ENCODE measurements around the gene ARL8A. TPM values are rescaled to one million over a fixed set of nuclear protein-coding genes. Genes with fewer than 3 reads are reported as not detected.

ARL8A gene
- total and polyA plus RNA-seq, 2 donors (not counting 1 experiment from before 2014, with no cell fraction given) = 18.7 to 35.8 TPM

Other genes starting within 250 kb of the ARL8A start
- gene LMOD1, start 198.2 kb downstream of the ARL8A start, total RNA-seq = 20.5 and 36.3 TPM in 2 replicates
- 9.7 and 74.9 TPM in 2 replicates for gene LMOD1, start 198.2 kb downstream of the ARL8A start, polyA plus RNA-seq
- gene TIMM17A, start 189.2 kb downstream of the ARL8A start, total RNA-seq = 41.9 and 47.7 TPM in 2 replicates
- 102 and 103 TPM in 2 replicates for gene TIMM17A, start 189.2 kb downstream of the ARL8A start, polyA plus RNA-seq
- gene RNPEP, start 162.1 kb downstream of the ARL8A start, total RNA-seq = 43.7 and 77.1 TPM in 2 replicates
- 56.9 and 63.1 TPM in 2 replicates for gene RNPEP, start 162.1 kb downstream of the ARL8A start, polyA plus RNA-seq
- gene ELF3, start 134.2 kb downstream of the ARL8A start, total RNA-seq = 0.17 TPM in 1 of 2 replicates, not detected in the other
- gene ELF3, start 134.2 kb downstream of the ARL8A start, polyA plus RNA-seq = 0.06 and 0.12 TPM in 2 replicates
- gene GPR37L1, start 21.8 kb downstream of the ARL8A start, total RNA-seq = not detected in 2 replicates
- gene GPR37L1, start 21.8 kb downstream of the ARL8A start, polyA plus RNA-seq = not detected in 2 replicates
- not detected in 2 replicates for gene PTPN7, start 15.9 kb upstream of the ARL8A start, total RNA-seq
- gene PTPN7, start 15.9 kb upstream of the ARL8A start, polyA plus RNA-seq = not detected in 2 replicates
- gene LGR6, start 49.1 kb upstream of the ARL8A start, total RNA-seq = not detected in 2 replicates
- gene LGR6, start 49.1 kb upstream of the ARL8A start, polyA plus RNA-seq = 0.02 TPM in 1 of 2 replicates, not detected in the other
- 6.4 and 17.0 TPM in 2 replicates for gene UBE2T, start 197.2 kb upstream of the ARL8A start, total RNA-seq
- 34.2 and 93.9 TPM in 2 replicates for gene UBE2T, start 197.2 kb upstream of the ARL8A start, polyA plus RNA-seq
- 11.3 and 13.4 TPM in 2 replicates for gene PPP1R12B, start 204.0 kb upstream of the ARL8A start, total RNA-seq
- 8.8 and 21.7 TPM in 2 replicates for gene PPP1R12B, start 204.0 kb upstream of the ARL8A start, polyA plus RNA-seq

Data from fibroblast of lung (primary cell).